HG03039 (cell line): ENCODE measurements around the gene C16orf87.

Experiments
- ATAC-seq: cut with Tn5 transposase; IDR thresholded peaks from one replicate; pipeline ENCODE4 v1.9.1; 2021; ENCODE audit warnings: mild to moderate bottlenecking, moderate library complexity; ENCODE audit not compliant: unreplicated experiment

Gene C16orf87

DNA sequence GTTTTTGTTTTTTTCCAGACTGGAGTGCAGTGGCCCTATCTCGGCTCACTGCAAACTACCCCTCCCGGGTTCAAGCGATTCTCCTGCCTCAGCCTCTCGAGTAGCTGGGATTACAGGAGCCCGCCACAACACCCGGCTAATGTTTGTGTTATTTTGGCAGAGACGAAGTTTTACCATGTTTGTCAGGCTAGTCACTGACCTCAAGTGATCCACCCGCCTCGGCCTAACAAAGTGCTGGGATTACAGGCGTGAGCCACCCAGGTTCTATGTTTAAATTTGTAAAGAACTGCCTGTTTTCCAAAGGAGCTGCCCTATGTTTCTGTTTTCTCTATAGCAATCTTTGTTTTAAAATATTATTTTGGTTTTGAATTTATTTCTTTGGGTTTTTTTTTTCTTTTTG is 13.8 kb upstream of the C16orf87 start:
- ATAC-seq = no peak

DNA sequence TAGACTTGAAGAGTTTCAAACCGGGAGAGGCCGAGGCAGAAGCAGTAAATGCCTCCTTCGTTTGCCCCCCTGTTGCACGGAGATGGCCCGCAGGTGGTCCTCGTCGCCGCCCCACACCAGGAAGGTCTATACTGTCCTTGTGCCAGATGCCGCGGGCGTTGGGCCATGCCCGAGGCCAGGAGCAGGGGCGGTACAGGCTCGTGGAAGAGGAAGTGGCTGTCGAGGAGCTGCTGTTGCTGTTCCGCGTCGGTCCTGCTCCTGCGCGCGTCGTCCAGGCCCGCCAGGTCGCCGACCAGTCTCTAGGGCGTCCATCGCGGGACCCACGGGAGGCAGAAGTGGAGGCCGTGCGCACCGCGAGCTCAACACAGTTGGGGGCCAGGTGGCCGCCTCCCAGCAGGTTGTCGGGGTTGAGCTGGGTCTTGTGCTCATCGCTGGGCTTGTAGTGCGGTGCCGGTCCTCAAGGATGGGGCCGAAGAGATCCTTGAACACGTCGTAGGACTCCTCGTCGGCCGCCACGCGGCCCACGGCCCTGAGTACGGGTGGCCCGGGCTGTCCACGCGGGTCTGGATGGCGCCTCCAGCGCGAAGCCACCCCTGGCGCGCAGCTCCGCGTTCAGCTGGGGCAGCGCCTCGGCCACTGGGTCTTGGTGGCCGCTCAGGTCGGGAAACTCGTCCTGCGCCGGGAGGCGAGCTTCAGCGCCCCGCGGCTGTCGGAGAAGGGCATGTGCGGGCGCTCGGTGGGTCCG is 13.1 kb upstream of the C16orf87 start:
- no peak for ATAC-seq

DNA sequence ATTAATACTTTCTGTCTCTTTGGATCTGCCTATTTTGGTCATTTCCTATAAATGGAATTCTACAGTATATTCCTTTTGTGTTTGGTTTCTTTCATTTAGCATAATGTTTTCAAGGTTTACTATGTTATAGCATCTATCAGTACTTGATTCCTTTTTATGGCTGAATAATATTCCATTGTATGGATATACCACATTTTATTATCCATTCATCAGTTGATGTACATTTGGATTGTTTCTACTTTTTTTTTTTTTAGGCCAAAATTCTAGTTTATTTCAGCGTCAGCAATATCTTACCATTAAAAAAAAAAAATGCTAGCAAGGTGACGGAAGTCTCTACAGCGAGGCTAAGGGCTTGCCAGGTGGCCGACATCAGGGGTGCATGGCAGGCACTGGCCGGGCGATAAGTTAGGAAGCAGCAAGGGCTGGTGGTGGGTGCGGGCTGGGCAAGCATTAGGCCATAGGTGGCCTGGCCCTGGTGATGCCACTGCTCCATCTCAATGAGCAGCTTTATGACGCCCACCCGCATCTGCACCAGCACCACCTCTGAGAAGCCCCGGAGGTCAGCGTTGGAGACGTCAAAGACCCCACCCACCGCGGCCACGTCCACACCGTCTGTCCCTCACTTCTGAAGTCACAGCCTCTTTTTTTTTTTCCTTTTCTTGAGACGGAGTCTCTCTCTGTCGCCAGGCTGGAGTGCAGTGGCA is 11.4 kb upstream of the C16orf87 start:
- ATAC-seq = no peak

DNA sequence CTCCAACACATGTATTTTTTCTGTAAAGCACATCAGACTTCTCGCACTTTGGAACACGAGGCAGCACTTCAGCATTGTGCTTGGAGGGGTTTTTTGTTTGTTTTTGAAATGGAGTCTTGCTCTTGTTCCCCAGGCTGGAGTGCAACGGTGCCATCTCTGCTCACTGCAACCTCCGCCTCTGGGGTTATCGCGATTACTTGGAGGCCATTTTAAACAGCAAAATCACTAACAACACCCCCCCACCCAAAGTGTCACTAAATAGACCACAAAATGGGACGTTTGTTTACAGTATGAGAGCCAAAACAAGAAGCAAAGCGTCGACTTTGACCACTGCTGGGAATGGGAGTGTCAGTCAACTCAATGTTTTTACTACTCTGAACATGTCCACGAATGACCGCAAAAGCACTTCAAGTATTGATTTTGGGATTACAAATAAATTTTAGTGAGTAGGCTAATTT is 9.0 kb upstream of the C16orf87 start:
- no peak for ATAC-seq

DNA sequence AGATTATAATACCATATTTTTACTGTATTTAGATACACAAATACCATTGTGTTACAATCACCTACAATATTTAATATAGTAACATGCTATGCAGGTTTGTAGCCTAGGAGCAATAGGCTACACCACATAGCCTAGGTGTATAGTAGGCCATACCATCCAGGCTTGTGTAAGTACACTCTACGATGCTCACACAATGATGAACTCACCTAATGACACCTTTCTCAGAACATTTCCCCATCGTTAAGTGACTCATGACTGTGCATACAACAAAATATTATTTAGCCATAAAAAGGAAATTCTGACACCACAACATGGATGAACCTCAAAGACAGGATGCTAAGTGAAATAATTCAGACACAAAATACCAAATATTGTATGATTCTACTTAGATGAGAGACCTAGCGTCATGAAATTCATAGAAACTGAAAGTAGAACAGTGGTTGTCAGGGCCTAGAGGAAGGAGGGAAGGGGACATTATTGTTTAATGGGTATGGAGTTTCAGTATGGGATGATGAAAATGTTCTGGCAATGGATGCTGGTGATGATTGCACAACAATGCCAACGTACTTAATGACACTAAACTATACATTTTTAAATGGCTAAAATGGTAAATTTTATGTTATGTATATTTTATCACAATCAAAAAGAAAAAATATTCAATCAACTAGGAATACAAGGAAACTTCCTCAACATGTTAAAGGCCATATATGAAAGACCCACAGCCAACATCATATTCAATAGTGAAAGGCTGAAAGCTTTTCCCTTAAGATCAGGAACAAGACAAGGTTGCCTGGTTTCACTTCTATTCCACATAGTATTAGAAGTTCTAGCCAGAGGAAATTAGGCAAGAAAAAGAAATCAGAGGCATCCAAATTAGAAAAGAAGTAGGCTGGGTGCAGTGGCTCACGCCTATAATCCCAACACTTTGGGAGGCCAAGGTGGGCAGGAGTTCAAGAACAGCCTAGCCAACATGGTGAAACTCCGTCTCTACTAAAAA is 5.9 kb upstream of the C16orf87 start:
- no peak for ATAC-seq

DNA sequence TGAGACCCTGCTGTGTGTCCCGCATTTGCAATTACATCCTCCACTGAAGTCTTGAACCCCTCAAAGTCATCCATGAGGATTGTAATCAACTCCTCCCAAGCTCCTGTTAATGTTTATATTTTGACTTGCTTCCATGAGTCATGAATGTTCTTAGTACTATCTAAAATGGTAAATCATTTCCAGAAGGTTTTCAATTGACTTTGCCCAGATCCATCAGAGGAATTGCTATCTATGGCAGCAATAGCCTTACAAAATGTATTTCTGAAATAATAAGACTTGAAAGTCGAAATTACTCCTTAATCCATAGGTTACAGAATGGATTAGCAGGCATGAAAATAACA is 2.5 kb upstream of the C16orf87 start:
- no peak for ATAC-seq

DNA sequence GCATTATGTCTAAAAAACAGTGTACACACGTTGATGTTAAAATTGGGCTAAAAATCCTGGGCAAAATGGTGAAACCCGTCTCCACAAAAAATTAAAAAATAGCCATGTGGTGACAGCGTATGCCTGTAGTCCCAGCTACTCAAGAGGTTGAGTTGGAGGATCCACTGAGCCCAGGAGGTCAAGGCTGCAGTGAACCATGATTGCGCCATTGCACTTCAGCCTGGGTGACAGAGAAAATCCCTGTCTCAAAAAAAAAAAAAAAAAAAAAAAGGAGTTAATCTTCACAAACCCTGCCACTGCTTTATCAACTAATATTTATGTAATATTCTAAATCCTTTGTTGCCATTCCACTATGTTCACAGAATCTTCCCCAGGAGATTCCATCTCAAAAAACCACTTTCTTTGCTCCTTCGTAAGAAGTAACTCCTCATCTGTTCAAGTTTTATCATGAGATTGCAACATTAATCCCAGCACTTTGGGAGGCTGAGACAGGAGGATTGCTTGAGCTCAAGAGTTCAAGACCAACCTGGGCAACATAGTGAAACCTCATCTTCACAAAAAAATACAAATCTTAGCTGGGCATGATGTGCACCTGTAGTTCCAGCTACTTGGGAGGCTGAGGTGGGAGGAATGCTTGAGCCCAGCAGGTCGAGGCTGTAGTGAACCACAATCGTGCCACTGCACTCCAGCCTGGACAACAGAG is 1.9 kb upstream of the C16orf87 start:
- no peak for ATAC-seq

DNA sequence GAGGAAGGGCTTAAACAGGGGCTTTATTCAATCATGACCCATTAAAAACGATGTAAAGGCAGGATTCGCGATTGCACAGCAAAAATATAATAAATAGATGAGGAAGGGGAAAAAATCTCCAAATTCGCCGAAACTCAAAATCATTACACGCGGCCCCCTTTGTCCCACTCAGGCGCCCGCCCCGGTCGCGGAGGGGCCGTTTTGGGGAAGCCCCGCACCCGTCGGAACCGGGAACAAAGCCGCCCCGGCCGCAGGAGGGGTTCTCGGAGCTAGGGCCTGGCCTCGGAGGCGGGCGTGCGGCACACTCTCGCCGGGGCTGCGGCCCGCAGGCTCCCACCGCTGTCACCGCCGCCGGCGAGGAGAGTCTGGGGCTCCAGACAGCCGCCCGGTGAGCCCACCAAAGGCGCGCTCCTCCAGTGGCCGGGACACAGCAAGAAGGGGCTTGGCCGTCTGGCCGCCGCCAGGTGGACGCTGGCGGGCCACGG is 521 bp downstream of the C16orf87 start:
- ATAC-seq = peak; percentile 14

DNA sequence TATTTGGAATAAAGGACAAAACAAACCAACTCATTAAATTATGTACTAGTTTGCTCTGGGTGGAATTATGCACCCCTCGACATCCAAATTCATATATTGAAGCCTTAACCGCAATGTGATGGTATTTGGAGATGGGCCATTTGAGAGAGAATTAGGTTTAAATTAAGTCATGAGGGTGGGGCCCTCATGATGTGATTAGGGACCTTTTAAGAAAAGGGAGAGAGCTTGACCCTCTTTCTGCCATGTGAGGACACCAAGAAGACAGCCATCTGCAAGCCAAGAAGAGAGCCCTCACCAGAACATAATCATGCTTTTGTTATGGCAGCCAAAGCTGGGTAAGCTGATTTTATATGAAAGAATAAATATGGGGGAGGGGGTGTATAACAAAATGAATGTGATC is 2.0 kb downstream of the C16orf87 start:
- no peak for ATAC-seq

DNA sequence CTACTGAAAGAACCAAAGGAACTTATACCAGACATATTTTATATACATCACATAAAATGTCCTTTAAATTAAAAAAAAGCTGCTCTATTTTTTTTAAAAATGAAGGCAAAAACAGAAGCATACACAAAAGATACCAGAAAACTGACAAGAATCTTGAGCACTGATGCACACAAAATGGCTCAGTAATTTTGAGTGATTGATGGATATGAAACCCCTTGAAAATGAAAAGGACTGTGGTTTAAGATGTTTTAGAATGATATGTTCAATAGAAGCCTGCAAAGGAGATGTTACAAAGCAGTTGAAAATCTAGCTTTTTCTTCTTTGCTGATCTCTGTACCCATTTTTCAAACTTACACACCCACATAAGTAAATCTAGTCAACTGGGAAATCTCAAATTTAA is 2.7 kb downstream of the C16orf87 start:
- ATAC-seq = no peak

DNA sequence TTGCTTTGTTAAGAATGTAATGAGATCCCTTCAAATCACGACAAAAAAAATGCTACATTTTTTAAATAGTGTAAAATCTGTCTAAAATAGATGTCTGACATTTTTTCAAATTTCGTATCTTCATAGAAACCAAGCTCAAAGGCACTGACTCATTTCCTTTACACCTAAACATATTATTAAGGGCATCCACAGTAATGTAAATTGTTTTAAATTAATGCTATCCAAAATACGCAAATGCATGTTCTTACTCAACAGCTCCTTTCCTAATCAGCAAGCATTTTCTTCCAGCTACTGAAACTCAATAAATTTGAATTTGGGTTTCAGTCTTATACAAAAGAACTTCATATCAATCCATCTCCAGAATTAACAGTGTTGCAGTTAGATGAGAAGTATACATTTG is 4.3 kb downstream of the C16orf87 start:
- ATAC-seq = no peak

DNA sequence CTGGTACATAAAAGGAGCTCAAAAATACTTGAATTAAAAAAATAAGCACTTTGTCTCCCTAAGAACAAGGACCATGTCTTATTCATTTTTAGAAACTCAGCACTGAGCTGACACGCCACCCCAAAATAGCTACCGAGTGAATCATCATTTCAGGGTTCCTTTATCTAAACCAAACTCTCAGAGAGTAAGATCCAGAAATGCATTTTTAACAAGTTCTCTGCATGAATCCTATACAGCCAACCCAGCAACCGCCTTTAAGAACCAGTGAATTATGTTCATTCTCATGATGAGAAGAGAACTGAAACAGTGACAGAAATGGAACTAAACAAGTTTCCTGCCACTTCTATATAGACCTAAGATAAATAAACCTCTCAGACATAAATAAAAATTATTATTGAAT is 8.7 kb downstream of the C16orf87 start:
- ATAC-seq = peak; percentile 80

DNA sequence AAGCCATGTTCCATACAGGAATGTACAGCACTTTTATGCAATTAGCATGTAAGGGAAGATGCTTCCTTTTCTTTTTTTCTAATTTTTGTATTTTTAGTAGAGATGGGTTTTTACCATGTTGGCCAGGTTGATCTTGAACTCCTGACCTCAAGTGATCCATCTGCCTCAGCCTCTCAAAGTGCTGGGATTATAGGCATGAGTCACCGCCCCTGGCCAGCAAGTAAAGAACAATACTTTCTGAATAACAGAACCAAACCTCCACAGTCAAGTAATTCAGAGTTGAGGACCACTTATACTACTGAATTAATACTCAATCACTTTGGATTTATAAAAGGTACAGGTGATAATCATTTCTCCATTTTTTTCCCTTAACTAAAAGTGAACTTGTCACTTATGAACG is 13.0 kb downstream of the C16orf87 start:
- ATAC-seq = no peak

DNA sequence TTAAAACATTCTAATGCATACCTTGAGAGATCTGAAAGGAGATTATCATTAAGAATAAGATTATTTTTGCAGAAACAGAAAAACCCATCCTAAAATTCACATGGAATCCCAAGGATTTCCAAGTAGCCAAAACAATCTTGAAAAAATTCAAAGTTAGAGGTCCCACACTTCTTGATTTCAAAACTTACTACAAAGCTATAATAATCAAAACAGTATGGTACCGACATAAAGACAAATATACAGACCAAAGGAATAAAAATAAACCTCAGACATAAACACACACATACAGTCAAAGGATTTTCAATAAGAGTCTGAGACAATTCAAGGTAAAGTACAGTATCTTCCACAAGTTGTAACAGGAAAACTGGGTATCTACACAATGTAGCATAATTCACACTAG is 16.2 kb downstream of the C16orf87 start:
- no peak for ATAC-seq

DNA sequence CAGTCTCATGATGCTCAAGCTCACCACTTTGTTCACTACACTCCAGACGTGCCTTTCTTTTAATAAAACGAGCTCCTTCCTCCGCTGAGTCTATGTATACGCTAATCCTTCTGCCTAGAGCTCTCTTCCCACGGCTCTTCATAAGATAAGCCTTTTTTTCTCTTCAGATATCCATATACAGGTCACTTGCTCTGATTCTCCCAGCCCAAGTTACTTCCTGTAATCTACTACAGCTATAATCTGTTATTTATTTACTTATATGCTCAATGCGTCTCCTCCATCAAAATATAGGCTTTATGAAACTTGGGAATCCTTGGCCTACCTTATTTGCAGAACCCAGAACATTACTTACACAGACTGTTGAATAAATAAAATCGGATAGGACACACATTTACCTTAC is 17.4 kb downstream of the C16orf87 start:
- no peak for ATAC-seq

DNA sequence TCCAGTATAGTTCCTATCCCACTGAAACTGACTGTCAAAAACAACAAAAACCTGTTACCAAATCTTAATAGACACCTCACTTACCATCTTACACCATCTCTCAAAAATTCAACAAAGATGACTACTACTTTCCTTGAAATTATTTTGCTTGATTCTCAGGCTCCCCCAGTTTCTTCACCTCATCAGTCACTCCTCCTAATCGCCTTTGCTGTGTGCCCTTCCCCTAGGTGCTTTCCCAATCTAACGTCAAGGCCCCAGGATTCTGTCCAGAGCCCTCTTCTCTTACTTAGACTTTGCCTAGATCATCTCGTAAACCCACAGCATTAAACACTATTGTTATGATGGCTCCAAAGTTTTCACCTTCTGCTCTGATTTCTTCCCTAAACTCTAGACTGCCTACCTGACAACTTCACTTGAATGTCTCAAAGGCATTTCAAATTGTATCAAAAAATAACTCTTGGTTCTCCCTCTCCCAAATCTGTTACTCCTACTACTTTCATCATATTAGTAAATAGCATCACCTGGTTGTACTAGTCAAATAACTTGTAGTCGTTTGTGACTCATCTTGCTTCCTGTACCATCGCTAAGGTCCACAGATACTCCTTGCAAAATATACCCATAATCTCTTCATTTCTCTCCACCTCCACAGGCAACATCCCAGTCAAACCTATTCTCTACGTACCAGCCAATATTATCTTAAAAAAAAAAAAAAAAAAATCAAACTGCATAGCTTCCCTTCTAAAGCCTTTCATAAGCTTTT is 18.0 kb downstream of the C16orf87 start:
- no peak for ATAC-seq

DNA sequence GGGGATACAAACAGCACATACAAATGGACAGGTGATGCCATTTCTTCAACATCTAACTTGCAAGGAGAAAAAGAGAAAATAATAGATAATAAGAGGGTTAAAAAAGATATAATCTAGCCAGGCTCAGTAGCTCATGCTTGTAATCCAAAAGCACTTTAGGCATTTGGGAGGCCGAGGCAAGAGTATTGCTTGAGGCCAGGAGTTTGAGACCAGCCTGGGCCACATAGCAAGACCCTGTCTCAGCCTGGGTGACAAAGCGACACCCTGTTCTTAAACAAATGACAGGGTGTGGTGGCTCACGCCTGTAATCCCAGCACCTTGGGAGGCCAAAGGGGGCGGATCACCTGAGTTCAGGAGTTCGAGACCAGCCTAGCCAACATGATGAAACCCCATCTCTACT is 19.3 kb downstream of the C16orf87 start:
- ATAC-seq = no peak

DNA sequence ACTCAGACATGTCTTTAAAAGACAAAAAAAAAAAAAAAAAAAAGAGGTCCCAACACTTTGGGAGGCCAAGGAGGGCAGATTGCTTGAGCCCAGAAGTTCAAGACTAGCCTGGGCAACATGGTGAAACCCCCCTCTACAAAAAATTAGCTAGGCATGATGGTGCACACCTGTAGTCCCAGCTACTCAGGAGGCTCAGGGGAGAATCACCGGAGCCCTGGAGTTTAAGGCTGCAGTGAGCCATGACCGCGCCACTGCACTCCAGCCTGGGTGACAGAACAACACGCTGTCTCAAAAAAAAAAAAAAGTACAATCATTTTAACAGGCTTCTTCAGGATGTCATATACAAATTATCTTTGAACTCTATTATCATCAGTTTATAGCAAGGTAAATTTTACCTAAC is 22.0 kb downstream of the C16orf87 start:
- no peak for ATAC-seq

DNA sequence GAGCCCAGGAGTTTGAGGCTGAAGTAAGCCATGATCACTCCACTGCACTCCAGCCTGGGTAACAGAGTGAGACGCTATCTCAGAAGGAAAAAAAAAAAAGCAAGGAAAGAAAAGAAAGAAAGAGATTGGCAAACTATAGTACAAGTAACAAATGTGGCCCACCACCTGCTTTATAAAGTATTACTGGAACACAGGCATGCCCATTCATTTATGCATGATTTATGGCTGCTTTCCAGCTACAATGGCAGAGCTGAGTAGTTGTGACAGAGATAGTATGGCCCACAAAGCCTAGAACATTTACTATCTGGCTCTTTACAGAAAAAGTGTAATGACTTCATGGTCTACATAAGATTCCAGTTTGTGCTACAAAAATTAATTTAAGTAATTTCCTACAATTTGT is 23.6 kb downstream of the C16orf87 start:
- no peak for ATAC-seq

DNA sequence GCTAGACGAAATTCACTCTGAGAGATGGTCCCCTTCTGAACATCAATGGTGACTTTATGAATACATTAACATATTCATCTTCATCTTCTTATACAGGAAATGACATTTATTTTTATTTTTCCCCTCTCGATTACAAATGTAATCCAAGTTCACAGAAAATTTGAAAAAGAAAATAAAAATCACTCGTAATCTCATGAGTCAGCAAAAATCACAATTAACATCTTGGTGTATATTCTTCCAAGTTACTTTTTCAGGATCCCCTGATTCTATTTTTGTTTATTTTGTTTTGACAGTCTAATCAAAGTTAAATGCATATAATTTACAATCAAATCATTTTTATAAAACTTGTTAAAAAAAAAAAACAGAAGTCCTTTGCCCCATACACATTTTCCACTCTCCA is 27.6 kb downstream of the C16orf87 start:
- no peak for ATAC-seq
